ENCODE measurements around the gene FSD1L.

FSD1L gene

GRCh38 chr9:105455836-105456475 lies 8.1 kb downstream of the FSD1L start:
- Histone ChIP-seq H3K27me3 (replicated peaks; ENCODE audit: control insufficient read depth, insufficient read depth, low read length) (no peaks in the 10 kb centered on the region), H3K4me3 (replicated peaks; ENCODE audit: low read depth, low read length) (no peak overlapping the region), H3K36me3 (ENCODE audit: control insufficient read depth, insufficient read depth, low read length) (peaks cover 2% of the 10 kb centered on the region)
- DNase-seq (ENCODE audit: extremely low read depth, insufficient read length): no peak
- TF ChIP-seq CTCF (IDR thresholded peaks at IDR 0.05; ENCODE audit: insufficient read depth, low read length, poor library complexity, severe bottlenecking): no peak

GRCh38 chr9:105457560-105458294 lies 9.9 kb downstream of the FSD1L start:
- H3K4me3 ChIP-seq (replicated peaks; ENCODE audit: low read depth, low read length): no peak overlapping the region
- no peaks in the 10 kb centered on the region for H3K27me3 ChIP-seq (replicated peaks; ENCODE audit: control insufficient read depth, insufficient read depth, low read length)
- peaks cover 2% of the 10 kb centered on the region for H3K36me3 ChIP-seq (ENCODE audit: control insufficient read depth, insufficient read depth, low read length)
- TF ChIP-seq CTCF (IDR thresholded peaks at IDR 0.05; ENCODE audit: insufficient read depth, low read length, poor library complexity, severe bottlenecking): no peak
- no peak for DNase-seq (ENCODE audit: extremely low read depth, insufficient read length)

GRCh38 chr9:105458404-105458803 lies 10.6 kb downstream of the FSD1L start:
- Histone ChIP-seq H3K4me3 (replicated peaks; ENCODE audit: low read depth, low read length) (no peak overlapping the region), H3K36me3 (ENCODE audit: control insufficient read depth, insufficient read depth, low read length) (peaks cover 2% of the 10 kb centered on the region), H3K27me3 (replicated peaks; ENCODE audit: control insufficient read depth, insufficient read depth, low read length) (no peaks in the 10 kb centered on the region)
- TF ChIP-seq CTCF (IDR thresholded peaks at IDR 0.05; ENCODE audit: insufficient read depth, low read length, poor library complexity, severe bottlenecking): no peak
- DNase-seq (ENCODE audit: extremely low read depth, insufficient read length): no peak

- TF ChIP-seq CTCF (IDR thresholded peaks at IDR 0.05; ENCODE audit: insufficient read depth, low read length, poor library complexity, severe bottlenecking): no peak
- H3K27me3 ChIP-seq (replicated peaks; ENCODE audit: control insufficient read depth, insufficient read depth, low read length): no peaks in the 10 kb centered on the region
- H3K36me3 ChIP-seq (ENCODE audit: control insufficient read depth, insufficient read depth, low read length): peaks cover 2% of the 10 kb centered on the region
- DNase-seq (ENCODE audit: extremely low read depth, insufficient read length): no peak
- H3K4me3 ChIP-seq (replicated peaks; ENCODE audit: low read depth, low read length): no peak overlapping the region
Measured at GRCh38 chr9:105459336-105459735, 11.5 kb downstream of the FSD1L start.

- H3K36me3 ChIP-seq (ENCODE audit: control insufficient read depth, insufficient read depth, low read length): no peaks in the 10 kb centered on the region
- no peak for TF ChIP-seq CTCF (IDR thresholded peaks at IDR 0.05; ENCODE audit: insufficient read depth, low read length, poor library complexity, severe bottlenecking)
Measured at GRCh38 chr9:105466898-105467455, 19.1 kb downstream of the FSD1L start.

More at GRCh38 chr9:105466898-105467455, 19.1 kb downstream of the FSD1L start:
- H3K27me3 ChIP-seq (replicated peaks; ENCODE audit: control insufficient read depth, insufficient read depth, low read length): no peaks in the 10 kb centered on the region
- DNase-seq (ENCODE audit: extremely low read depth, insufficient read length): no peak
- H3K4me3 ChIP-seq (replicated peaks; ENCODE audit: low read depth, low read length): no peak overlapping the region
